ENCODE data around the gene CCDC182.

Gene CCDC182

DNA sequence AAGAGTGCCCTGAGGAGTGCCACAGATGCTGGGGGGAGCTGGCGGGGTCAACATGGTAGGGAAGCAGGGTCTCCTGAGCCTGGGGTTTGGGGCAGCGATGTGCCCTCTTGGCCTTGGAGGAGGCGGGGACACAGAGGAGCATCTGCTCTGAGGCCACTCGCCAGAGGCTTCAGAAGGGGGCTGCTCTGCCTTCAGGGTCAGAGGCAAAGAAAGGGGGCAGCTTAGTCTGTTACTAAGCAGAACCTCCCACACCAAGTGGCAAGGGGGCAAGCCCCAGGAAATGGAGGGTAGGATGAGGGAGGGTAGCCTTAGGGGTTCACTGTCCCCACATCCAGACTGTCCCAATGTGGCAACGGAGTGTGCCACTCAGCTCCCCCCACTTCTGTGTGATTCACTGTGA lies 18.3 kb downstream of the CCDC182 start (continued):
- TF ChIP-seq, protein P1, sequence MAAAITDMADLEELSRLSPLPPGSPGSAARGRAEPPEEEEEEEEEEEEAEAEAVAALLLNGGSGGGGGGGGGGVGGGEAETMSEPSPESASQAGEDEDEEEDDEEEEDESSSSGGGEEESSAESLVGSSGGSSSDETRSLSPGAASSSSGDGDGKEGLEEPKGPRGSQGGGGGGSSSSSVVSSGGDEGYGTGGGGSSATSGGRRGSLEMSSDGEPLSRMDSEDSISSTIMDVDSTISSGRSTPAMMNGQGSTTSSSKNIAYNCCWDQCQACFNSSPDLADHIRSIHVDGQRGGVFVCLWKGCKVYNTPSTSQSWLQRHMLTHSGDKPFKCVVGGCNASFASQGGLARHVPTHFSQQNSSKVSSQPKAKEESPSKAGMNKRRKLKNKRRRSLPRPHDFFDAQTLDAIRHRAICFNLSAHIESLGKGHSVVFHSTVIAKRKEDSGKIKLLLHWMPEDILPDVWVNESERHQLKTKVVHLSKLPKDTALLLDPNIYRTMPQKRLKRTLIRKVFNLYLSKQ (tag by site-specific recombination; IDR thresholded peaks at IDR 0.05; ENCODE audit: borderline replicate concordance), result no peak
- TF ChIP-seq, protein P2, sequence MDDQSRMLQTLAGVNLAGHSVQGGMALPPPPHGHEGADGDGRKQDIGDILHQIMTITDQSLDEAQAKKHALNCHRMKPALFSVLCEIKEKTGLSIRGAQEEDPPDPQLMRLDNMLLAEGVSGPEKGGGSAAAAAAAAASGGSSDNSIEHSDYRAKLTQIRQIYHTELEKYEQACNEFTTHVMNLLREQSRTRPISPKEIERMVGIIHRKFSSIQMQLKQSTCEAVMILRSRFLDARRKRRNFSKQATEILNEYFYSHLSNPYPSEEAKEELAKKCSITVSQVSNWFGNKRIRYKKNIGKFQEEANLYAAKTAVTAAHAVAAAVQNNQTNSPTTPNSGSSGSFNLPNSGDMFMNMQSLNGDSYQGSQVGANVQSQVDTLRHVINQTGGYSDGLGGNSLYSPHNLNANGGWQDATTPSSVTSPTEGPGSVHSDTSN (CRISPR knock-in tag; IDR thresholded peaks at IDR 0.05), result no peak

DNA sequence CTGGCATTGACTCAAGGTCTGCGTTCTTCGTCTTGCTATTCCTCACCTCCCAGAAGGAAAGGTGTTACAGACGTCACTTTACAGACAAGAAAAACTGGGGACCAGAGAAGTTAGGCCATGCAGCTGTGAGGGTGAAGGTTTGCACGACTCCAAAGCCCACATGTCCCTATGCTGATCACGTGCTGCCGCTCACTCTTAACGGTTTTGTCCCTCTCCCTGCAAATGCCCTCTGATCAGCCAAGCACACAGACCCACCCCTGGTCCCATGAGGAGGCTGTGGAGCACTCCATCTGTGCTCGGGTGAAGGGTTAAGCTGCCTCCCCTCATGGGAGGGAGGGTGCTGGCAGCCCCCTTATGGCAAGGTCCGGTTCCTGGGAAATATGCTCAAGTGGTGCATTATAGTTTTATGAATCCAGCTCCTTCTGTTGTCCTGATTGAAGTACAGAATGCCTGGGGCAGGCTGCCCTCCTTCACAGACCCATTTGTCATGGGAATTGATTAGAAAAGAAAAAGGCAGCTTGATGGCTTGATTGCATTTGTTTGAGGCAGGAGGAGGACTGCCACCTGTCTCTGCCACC lies 18.8 kb downstream of the CCDC182 start:
- POLR2A ChIA-PET, result no interaction called here
- no peak for TF ChIP-seq ZNF544 (tag by site-specific recombination; IDR thresholded peaks at IDR 0.05)
- TF ChIP-seq ZNF138 (tag by site-specific recombination; IDR thresholded peaks at IDR 0.05; ENCODE audit: borderline replicate concordance), result no peak
- TF ChIP-seq, protein P3, sequence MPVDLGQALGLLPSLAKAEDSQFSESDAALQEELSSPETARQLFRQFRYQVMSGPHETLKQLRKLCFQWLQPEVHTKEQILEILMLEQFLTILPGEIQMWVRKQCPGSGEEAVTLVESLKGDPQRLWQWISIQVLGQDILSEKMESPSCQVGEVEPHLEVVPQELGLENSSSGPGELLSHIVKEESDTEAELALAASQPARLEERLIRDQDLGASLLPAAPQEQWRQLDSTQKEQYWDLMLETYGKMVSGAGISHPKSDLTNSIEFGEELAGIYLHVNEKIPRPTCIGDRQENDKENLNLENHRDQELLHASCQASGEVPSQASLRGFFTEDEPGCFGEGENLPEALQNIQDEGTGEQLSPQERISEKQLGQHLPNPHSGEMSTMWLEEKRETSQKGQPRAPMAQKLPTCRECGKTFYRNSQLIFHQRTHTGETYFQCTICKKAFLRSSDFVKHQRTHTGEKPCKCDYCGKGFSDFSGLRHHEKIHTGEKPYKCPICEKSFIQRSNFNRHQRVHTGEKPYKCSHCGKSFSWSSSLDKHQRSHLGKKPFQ (tag by site-specific recombination; IDR thresholded peaks at IDR 0.05), result no peak
- no peak for TF ChIP-seq ZNF16 (tag by site-specific recombination; IDR thresholded peaks at IDR 0.05; ENCODE audit: low read depth)
- TF ChIP-seq, protein P4, sequence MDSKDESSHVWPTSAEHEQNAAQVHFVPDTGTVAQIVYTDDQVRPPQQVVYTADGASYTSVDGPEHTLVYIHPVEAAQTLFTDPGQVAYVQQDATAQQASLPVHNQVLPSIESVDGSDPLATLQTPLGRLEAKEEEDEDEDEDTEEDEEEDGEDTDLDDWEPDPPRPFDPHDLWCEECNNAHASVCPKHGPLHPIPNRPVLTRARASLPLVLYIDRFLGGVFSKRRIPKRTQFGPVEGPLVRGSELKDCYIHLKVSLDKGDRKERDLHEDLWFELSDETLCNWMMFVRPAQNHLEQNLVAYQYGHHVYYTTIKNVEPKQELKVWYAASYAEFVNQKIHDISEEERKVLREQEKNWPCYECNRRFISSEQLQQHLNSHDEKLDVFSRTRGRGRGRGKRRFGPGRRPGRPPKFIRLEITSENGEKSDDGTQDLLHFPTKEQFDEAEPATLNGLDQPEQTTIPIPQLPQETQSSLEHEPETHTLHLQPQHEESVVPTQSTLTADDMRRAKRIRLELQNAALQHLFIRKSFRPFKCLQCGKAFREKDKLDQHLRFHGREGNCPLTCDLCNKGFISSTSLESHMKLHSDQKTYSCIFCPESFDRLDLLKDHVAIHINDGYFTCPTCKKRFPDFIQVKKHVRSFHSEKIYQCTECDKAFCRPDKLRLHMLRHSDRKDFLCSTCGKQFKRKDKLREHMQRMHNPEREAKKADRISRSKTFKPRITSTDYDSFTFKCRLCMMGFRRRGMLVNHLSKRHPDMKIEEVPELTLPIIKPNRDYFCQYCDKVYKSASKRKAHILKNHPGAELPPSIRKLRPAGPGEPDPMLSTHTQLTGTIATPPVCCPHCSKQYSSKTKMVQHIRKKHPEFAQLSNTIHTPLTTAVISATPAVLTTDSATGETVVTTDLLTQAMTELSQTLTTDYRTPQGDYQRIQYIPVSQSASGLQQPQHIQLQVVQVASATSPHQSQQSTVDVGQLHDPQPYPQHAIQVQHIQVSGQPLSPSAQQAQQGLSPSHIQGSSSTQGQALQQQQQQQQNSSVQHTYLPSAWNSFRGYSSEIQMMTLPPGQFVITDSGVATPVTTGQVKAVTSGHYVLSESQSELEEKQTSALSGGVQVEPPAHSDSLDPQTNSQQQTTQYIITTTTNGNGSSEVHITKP (tag by site-specific recombination; IDR thresholded peaks at IDR 0.05), result no peak
- TF ChIP-seq YY2 (tag by site-specific recombination; IDR thresholded peaks at IDR 0.05), result no peak
- TF ChIP-seq ZNF626 (tag by site-specific recombination; IDR thresholded peaks at IDR 0.05), result no peak
- no peak for TF ChIP-seq ZNF121 (tag by site-specific recombination; IDR thresholded peaks at IDR 0.05)
- no peak for TF ChIP-seq MEIS1 (CRISPR knock-in tag; IDR thresholded peaks at IDR 0.05; ENCODE audit: borderline replicate concordance)
- TF ChIP-seq, protein P5, sequence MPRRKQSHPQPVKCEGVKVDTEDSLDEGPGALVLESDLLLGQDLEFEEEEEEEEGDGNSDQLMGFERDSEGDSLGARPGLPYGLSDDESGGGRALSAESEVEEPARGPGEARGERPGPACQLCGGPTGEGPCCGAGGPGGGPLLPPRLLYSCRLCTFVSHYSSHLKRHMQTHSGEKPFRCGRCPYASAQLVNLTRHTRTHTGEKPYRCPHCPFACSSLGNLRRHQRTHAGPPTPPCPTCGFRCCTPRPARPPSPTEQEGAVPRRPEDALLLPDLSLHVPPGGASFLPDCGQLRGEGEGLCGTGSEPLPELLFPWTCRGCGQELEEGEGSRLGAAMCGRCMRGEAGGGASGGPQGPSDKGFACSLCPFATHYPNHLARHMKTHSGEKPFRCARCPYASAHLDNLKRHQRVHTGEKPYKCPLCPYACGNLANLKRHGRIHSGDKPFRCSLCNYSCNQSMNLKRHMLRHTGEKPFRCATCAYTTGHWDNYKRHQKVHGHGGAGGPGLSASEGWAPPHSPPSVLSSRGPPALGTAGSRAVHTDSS (tag by site-specific recombination; IDR thresholded peaks at IDR 0.05), result no peak
- TF ChIP-seq SP3 (tag by site-specific recombination; IDR thresholded peaks at IDR 0.05), result no peak
- TF ChIP-seq ZNF707 (tag by site-specific recombination; IDR thresholded peaks at IDR 0.05), result no peak
- no peak for TF ChIP-seq ZIC2 (tag by site-specific recombination; IDR thresholded peaks at IDR 0.05)
- TF ChIP-seq, protein P6, sequence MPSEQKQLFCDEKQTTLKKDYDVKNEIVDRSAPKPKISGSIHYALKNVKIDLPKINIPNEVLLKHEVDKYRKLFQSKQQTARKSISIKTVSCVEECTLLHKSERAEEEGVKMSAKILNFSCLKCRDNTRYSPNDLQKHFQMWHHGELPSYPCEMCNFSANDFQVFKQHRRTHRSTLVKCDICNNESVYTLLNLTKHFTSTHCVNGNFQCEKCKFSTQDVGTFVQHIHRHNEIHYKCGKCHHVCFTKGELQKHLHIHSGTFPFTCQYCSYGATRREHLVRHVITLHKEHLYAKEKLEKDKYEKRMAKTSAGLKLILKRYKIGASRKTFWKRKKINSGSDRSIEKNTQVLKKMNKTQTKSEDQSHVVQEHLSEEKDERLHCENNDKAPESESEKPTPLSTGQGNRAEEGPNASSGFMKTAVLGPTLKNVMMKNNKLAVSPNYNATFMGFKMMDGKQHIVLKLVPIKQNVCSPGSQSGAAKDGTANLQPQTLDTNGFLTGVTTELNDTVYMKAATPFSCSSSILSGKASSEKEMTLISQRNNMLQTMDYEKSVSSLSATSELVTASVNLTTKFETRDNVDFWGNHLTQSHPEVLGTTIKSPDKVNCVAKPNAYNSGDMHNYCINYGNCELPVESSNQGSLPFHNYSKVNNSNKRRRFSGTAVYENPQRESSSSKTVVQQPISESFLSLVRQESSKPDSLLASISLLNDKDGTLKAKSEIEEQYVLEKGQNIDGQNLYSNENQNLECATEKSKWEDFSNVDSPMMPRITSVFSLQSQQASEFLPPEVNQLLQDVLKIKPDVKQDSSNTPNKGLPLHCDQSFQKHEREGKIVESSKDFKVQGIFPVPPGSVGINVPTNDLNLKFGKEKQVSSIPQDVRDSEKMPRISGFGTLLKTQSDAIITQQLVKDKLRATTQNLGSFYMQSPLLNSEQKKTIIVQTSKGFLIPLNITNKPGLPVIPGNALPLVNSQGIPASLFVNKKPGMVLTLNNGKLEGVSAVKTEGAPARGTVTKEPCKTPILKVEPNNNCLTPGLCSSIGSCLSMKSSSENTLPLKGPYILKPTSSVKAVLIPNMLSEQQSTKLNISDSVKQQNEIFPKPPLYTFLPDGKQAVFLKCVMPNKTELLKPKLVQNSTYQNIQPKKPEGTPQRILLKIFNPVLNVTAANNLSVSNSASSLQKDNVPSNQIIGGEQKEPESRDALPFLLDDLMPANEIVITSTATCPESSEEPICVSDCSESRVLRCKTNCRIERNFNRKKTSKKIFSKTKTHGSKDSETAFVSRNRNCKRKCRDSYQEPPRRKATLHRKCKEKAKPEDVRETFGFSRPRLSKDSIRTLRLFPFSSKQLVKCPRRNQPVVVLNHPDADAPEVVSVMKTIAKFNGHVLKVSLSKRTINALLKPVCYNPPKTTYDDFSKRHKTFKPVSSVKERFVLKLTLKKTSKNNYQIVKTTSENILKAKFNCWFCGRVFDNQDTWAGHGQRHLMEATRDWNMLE (tag by site-specific recombination; conservative IDR thresholded peaks at IDR 0.05; ENCODE audit: low read depth), result no peak
- no peak for TF ChIP-seq KLF16 (tag by site-specific recombination; IDR thresholded peaks at IDR 0.05)
- no peak for TF ChIP-seq ZNF561 (tag by site-specific recombination; IDR thresholded peaks at IDR 0.05; ENCODE audit: borderline replicate concordance)
- TF ChIP-seq ZBTB1 (tag by site-specific recombination; IDR thresholded peaks at IDR 0.05), result no peak
- no peak for TF ChIP-seq PRDM1 (tag by site-specific recombination; IDR thresholded peaks at IDR 0.05)
- TF ChIP-seq ZNF791 (tag by site-specific recombination; IDR thresholded peaks at IDR 0.05), result no peak

More for the DNA sequence above, 18.8 kb downstream of the CCDC182 start:
- no peaks in the 10 kb centered on the region for H3K36me3 ChIP-seq (ENCODE audit: control insufficient read depth in 2 of 2, insufficient read depth in 1 of 2, low read length in 2 of 2)
- H3K9me3 ChIP-seq (ENCODE audit: control insufficient read depth, insufficient read depth, low read depth, low read length), result no peaks in the 10 kb centered on the region
- no peak overlapping the region for H3K4me3 ChIP-seq (ENCODE audit: low read depth, low read length)
- H3K4me1 ChIP-seq (ENCODE audit: control insufficient read depth, insufficient read depth, low read length), result no peaks in the 10 kb centered on the region
- CTCF ChIA-PET, result interaction anchor here (0.8 kb wide), 1 partner anchor 57 kb away, joined by 3 read pairs; no protein-coding TSS in a partner anchor
- H3K27ac ChIP-seq (ENCODE audit: extremely low read depth, low read depth, low read length), result no peak overlapping the region
